HG02610 (cell line): ENCODE data around the gene SORL1.

Source experiments
- ATAC-seq: cut with Tn5 transposase; IDR thresholded peaks from one replicate; pipeline ENCODE4 v1.9.1; 2021; ENCODE audit warnings: mild to moderate bottlenecking, moderate library complexity; ENCODE audit not compliant: unreplicated experiment

Gene SORL1

GRCh38 chr11:121524233-121524631 is 72.1 kb downstream of the SORL1 start:
- ATAC-seq, result no peak

- ATAC-seq, result no peak
Observed at GRCh38 chr11:121525376-121525775, 73.3 kb downstream of the SORL1 start.

GRCh38 chr11:121530257-121530656 is 78.1 kb downstream of the SORL1 start:
- ATAC-seq, result no peak

GRCh38 chr11:121533601-121534000 is 81.5 kb downstream of the SORL1 start:
- ATAC-seq, result no peak

- no peak for ATAC-seq
Observed at GRCh38 chr11:121534131-121535093, 82.3 kb downstream of the SORL1 start.

- ATAC-seq, result no peak
Observed at GRCh38 chr11:121535129-121535796, 83.1 kb downstream of the SORL1 start.

- no peak for ATAC-seq
Observed at GRCh38 chr11:121536126-121536525, 84.0 kb downstream of the SORL1 start.

- peak; percentile 66 for ATAC-seq
Observed at GRCh38 chr11:121538054-121538453, 85.9 kb downstream of the SORL1 start.

DNA sequence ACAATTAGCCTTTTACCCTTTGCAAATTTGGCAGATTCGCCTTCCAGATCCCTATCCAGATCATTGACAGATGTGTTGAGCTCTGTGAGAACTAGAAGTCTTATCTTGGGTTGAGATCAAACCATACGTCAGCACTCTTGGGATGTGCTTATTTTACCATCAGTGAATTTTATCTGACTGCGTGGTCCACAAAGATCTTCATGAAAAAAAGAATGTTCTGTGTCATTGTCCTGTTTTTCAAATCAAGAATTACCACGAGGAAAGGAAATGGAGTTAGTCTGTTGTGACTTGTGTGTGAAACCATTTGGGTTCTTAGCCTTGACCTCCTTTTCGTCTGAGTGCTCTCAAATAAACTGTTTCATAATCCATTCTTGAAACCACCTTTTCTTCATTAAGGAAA is 86.9 kb downstream of the SORL1 start:
- no peak for ATAC-seq

DNA sequence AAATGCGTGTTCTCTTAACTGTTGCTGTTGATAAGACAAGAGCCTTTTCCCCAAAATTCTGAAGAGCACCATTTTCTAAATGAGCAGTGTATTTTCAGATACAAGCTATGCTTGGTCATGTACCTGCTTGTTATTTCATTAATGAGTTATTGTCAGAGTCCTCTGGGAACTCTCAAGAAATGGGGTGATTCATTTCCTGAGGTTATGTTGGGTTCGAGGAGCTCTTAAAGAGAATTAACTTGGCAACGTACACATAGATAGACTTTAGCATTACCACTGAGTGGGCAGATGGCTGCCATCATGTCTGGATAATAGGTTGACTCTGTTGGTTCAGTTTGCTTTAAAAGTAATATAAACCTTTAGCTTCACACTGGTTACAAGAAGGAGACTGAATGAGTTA is 88.5 kb downstream of the SORL1 start:
- ATAC-seq, result no peak

DNA sequence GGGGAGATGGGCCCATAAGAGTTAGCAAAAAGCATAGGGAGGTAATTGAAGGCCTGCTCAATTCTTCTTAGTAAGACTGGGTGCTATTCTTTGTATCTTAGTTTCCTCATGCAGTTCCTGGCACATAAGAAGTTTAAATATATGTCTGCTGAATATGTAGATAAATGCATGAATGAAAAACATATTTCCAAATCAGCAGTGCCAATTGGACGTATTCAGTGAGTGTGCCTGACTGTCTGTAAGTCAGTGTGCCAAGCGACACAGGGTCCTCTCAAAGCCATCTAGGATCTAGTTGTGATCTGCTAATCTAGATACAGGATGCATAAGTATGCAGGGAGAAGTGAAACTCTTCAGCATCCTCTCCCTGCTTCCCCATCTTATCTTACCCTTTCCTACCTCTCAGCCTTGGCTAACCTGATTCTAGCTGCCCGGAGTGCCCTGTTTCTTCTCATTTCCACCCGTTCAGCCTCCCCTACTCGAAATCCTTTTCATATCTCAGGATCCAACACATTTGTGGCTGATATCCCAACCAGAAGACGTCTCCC is 91.8 kb downstream of the SORL1 start:
- no peak for ATAC-seq

- ATAC-seq, result no peak
Observed at GRCh38 chr11:121544956-121545355, 92.8 kb downstream of the SORL1 start.

- no peak for ATAC-seq
Observed at GRCh38 chr11:121547574-121547973, 95.5 kb downstream of the SORL1 start.

DNA sequence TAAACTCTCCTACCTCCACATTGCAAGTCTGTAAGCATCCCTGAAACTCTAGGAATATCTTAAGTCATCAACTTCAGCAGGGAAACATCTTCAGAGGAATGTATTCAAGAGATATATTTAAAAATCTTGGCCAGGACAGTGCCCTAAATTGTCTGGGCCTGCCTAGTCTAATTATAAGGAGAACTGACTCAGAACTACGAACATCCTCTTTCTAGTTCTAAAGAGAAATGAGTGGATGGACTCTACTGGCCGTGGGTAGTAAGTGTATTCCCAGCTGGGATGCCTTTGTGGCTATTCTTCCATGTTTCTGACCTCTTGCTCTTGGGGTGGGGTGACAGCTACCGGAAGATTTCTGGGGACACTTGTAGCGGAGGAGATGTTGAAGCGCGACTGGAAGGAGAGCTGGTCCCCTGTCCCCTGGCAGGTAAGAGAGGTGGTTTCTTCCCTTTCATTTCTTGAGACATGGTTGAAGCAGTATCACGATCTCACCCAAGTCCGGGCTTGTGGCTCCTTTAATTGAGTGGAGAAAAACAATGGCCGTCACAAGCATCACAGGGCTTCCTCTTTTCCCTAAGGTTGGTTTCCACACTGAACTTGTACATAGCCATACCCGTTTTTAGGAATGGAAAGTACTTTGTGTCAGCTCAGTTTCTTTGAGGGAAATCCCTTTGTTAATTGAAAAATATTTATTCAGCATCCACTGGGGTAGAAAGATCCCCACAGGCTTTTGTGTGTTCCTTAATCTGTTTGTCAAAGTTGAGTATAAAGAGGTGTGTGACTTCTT is 98.3 kb downstream of the SORL1 start:
- ATAC-seq, result no peak

GRCh38 chr11:121551463-121551862 is 99.3 kb downstream of the SORL1 start:
- ATAC-seq, result no peak

DNA sequence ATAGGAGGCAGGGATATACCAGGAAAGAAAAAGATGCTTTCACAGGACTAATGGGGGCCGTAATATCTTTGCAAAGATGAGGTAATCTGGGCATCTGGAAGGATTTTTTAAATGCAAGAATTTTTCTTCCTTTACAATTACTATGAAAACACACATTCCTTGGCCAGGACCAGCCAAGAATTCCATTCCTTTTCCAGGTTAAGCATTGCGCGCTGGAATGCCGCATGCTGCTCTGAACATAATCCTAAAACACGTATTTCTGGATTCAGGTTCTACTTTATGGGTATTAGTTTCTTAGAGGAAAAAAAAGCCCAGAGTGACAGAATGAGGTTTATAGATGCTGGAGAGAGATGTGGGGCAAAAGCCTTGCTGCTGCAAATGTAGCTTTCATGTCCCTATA is 100.0 kb downstream of the SORL1 start:
- ATAC-seq, result no peak

DNA sequence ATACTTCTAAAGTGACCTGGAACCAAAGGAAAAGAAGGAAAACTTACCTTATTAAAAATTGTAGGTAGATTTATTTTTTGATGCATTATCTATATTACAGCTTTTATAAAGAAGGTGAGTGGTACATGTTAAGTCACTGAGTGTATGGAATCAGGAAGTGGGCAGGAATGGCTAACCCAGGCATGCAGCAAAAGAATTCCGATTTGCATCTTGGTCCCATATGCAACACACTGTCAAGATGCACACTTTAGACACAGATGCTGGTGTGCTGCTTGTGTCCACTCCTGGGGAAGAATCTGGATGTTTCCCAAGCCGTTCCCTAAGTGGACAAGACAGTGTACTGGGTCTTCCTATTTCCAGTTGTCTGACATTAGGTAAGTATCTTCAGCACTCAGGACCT is 100.5 kb downstream of the SORL1 start:
- ATAC-seq, result no peak

DNA sequence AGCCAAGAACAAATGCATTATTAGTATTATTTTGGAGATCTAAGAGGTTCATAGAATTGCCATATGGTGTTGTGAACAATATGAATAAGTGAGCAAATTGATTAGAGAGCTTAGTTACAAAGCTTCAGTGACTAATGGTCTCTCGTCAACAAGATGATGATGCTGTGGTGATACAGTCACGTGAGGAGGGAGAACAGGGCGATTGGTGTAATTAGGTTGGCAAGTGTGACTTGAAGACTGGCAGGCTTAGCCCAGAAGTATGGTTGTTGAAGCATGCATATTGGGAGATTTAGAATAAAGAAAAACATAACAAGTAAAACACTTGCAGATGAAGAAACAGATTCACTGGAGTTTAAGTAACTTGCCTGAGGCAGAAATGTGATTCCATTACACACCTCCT is 101.3 kb downstream of the SORL1 start:
- no peak for ATAC-seq

- ATAC-seq, result no peak
Observed at GRCh38 chr11:121553806-121554205, 101.7 kb downstream of the SORL1 start.

- no peak for ATAC-seq
Observed at GRCh38 chr11:121554552-121554951, 102.4 kb downstream of the SORL1 start.

DNA sequence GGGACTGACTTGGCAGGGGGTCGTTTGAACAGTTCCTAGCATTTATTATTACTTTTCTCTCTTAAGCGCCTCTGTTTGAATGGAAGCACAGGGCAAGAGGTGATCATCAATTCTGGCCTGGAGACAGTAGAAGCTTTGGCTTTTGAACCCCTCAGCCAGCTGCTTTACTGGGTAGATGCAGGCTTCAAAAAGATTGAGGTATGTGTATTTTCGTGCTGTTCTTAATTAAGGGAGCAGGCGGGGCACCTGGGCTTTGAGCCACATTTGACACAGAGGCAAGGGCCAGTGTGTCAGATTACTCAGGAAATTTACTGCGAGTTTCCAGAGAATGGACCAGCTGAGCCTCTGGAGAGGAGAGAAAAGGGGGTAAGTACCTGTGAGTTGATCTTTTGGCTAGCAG is 103.0 kb downstream of the SORL1 start:
- no peak for ATAC-seq
